K562 (cell line): Measurements from ENCODE around the gene PDIA5. TPM values are rescaled to one million over a fixed set of nuclear protein-coding genes. Genes with fewer than 3 reads are reported as not detected.

Source experiments
- ATAC-seq: fragments of 200-7000 bp; cut with Tn5 transposase; 3 replicates; pipeline ENCODE4 v1.9.1; 2020; ENCODE audit warnings: moderate library complexity
- BruUV-seq: library from RNA; stranded (reverse); fragments of 400-500 nt; replicated peaks from 2 replicates; lab custom pipeline; 2021; lab: Mats Ljungman, UMichigan
- CTCF ChIA-PET: fragments of 300-600 bp; formaldehyde crosslinking; extraction: SDS; loops from one replicate; lab custom pipeline; 2021; ENCODE audit warnings: low intra/inter-chr PET ratio; lab: Yijun Ruan, JAX
- POLR2A ChIA-PET: fragments of 300-600, 350-650 bp; sonication (Branson Sonifier 250); formaldehyde crosslinking; extraction: SDS; loops from one replicate; lab custom pipeline; 2021; ENCODE audit warnings: antibody characterized with exemption, inconsistent platforms; lab: Yijun Ruan, JAX
- DNase-seq, 4 experiments: peaks; one replicate each; pipeline versions ENCODE4 v3.0.0 to v3.0.0-alpha.2; 2011 to 2018; ENCODE audit warnings: low spot score in 3 of 4, mixed read lengths in 3 of 4; ENCODE audit errors: extremely low read depth in 1 of 4
- FAIRE-seq: peaks from 2 replicates; lab custom pipeline; 2011; peaks lifted over from hg19 to GRCh38; lab: Jason Lieb, UNC
- H2AFZ ChIP-seq: 2 replicates; pipeline ENCODE4 v1.6.0; 2011; ENCODE audit warnings: low read depth, low read length, control low read depth, inconsistent platforms
- H3K27ac ChIP-seq: fragments of 200-600 bp; 3 replicates; pipeline ENCODE4 v1.8.0; 2011; ENCODE audit warnings: low read depth, mild to moderate bottlenecking, control low read depth, inconsistent platforms, low read length, moderate library complexity, mixed read lengths; ENCODE audit errors: extremely low read depth
- H3K27me3 ChIP-seq, 2 experiments: fragments of 300-600 bp in 1 of 2; 2 replicates in 1 of 2; 3 replicates in 1 of 2; pipeline versions ENCODE4 v1.6.0 to v1.8.0; 2011; ENCODE audit warnings: inconsistent platforms in 2 of 2, low read length in 2 of 2, mild to moderate bottlenecking in 1 of 2, mixed read lengths in 1 of 2, moderate library complexity in 1 of 2; ENCODE audit not compliant: control insufficient read depth in 2 of 2, insufficient read depth in 2 of 2
- H3K36me3 ChIP-seq: fragments of 300-600 bp; 3 replicates; pipeline ENCODE4 v1.8.0; 2011; ENCODE audit warnings: mild to moderate bottlenecking, low read length, inconsistent platforms; ENCODE audit not compliant: control insufficient read depth, insufficient read depth
- H3K4me1 ChIP-seq, 2 experiments: fragments of 200-600 bp in 1 of 2; replicated peaks in 1 of 2; 2 replicates in 1 of 2; 3 replicates in 1 of 2; pipeline versions ENCODE4 v1.5.1 to v1.8.0; 2011; ENCODE audit warnings: inconsistent platforms in 2 of 2, low read length in 2 of 2, mild to moderate bottlenecking in 1 of 2, mixed read lengths in 1 of 2, moderate library complexity in 1 of 2; ENCODE audit not compliant: control insufficient read depth in 2 of 2, insufficient read depth in 2 of 2
- H3K4me2 ChIP-seq: 2 replicates; pipeline ENCODE4 v1.6.1; 2011; ENCODE audit warnings: low read length, control low read depth, inconsistent platforms, mixed read lengths; ENCODE audit not compliant: insufficient read depth
- H3K4me3 ChIP-seq: fragments of 200-600 bp; sonication (generic), shearing (Covaris generic); 2 replicates; pipeline ENCODE4 v1.5.1; 2016; ENCODE audit warnings: control low read depth, inconsistent platforms
- H3K79me2 ChIP-seq: fragments of 200-600 bp; 3 replicates; pipeline ENCODE4 v1.8.0; 2011; ENCODE audit warnings: low read length, inconsistent platforms; ENCODE audit not compliant: control insufficient read depth, insufficient read depth
- H3K9ac ChIP-seq, 2 experiments: 2 replicates each; pipeline versions ENCODE4 v1.6.0 to v1.6.1; 2011; ENCODE audit warnings: low read depth in 2 of 2, low read length in 2 of 2, control low read depth in 1 of 2, inconsistent platforms in 1 of 2, mild to moderate bottlenecking in 1 of 2, mixed read lengths in 1 of 2; ENCODE audit not compliant: insufficient read depth in 1 of 2
- H3K9me1 ChIP-seq: one replicate; pipeline ENCODE4 v1.6.0; 2011; ENCODE audit warnings: inconsistent platforms, mild to moderate bottlenecking, low read length, moderate library complexity; ENCODE audit not compliant: control insufficient read depth, insufficient read depth
- H3K9me3 ChIP-seq: replicated peaks from 2 replicates; pipeline ENCODE4 v1.5.1; 2011; ENCODE audit warnings: low read depth, low read length, inconsistent platforms; ENCODE audit not compliant: control insufficient read depth, insufficient read depth
- H4K20me1 ChIP-seq: replicated peaks from 2 replicates; pipeline ENCODE4 v1.6.1; 2011; ENCODE audit warnings: low read length, inconsistent platforms, mixed read lengths; ENCODE audit not compliant: control insufficient read depth, insufficient read depth
- DIDO1 ChIP-seq: fragments of 450-650 bp; IDR thresholded peaks from 2 replicates; pipeline ENCODE4 v1.6.1; 2016; ENCODE audit warnings: low read depth, missing biosample characterization, missing genetic modification characterization
- ELF1 ChIP-seq: fragments of 200-800 bp; sonication (Bioruptor generic); IDR thresholded peaks from 2 replicates; pipeline ENCODE4 v1.6.1; 2016; ENCODE audit warnings: missing genetic modification characterization, missing compliant biosample characterization
- NR2C1 ChIP-seq, 2 experiments: fragments of 450-650 bp; IDR thresholded peaks; 2 replicates each; pipeline ENCODE4 v1.6.1; 2017; ENCODE audit warnings: mild to moderate bottlenecking in 2 of 2, antibody characterized with exemption in 1 of 2, inconsistent platforms in 1 of 2, missing compliant biosample characterization in 1 of 2, missing genetic modification characterization in 1 of 2
- NR2C2 ChIP-seq, 2 experiments: fragments of 200-800 bp in 1 of 2; sonication (Bioruptor generic) in 1 of 2; sonication (generic) in 1 of 2; formaldehyde crosslinking in 1 of 2; IDR thresholded peaks; 2 replicates each; pipeline versions ENCODE4 v1.6.1 to v1.8.0; 2016 to 2022; ENCODE audit warnings: mild to moderate bottlenecking in 1 of 2, missing compliant biosample characterization in 1 of 2, missing genetic modification characterization in 1 of 2, missing genetic modification reagents in 1 of 2
- PYGO2 ChIP-seq: fragments of 450-650 bp; IDR thresholded peaks from 2 replicates; pipeline ENCODE4 v1.6.1; 2016; ENCODE audit warnings: mild to moderate bottlenecking, missing genetic modification characterization, moderate library complexity, missing compliant biosample characterization
- ZBTB8A ChIP-seq: fragments of 450-650 bp; IDR thresholded peaks from 2 replicates; pipeline ENCODE4 v1.6.1; 2018; ENCODE audit warnings: mild to moderate bottlenecking, moderate library complexity; ENCODE audit not compliant: partially characterized antibody
- WGBS: fragments of 100-300 bp; shearing (Covaris generic); methylation state at CpG from one replicate; pipeline ENCODE4 v1.1.6; 2016; ENCODE audit warnings: low coverage, mixed read lengths; ENCODE audit not compliant: insufficient coverage; ENCODE audit errors: missing lambda C conversion rate; 5-methylcytosine and 5-hydroxymethylcytosine counted together
- in situ Hi-C: fragments of 300-500 bp; cut with MboI; formaldehyde crosslinking; loops from 4 replicates; pipeline ENCODE4 v1.15.0; 2018; ENCODE audit warnings: inconsistent platforms, mixed read lengths
- intact Hi-C: fragments of 100-400 bp; cut with micrococcal nuclease; formaldehyde crosslinking; loops from 2 replicates; pipeline ENCODE4 v1.14.2; 2022
- polyA plus RNA-seq, 8 experiments: library from polyadenylated mRNA; depleted of rRNA in 4 of 8; stranded (reverse) in 5 of 8; unstranded in 3 of 8; fragments of >200 nt; fragmentation: Nextera tagmentation in 2 of 8; fragmentation: Illumina TruSeq in 1 of 8; extraction: Ambion mirVana in 2 of 8; extraction: Trizol in 1 of 8; gene quantifications; 2 replicates each; pipeline versions ENCODE4 v1.2.1 to v1.2.3, GENCODE V29; 2011 to 2014; ENCODE audit warnings: inconsistent platforms in 1 of 8, missing spikeins in 1 of 8
- total RNA-seq, 7 experiments: library from RNA; depleted of rRNA in 6 of 7; stranded (reverse); fragments of >200 nt in 6 of 7; fragmentation: Illumina TruSeq in 2 of 7; extraction: Trizol in 2 of 7; gene quantifications; 2 replicates each; pipeline versions ENCODE4 v1.2.1 to v1.2.3, GENCODE V29; 2011 to 2021; ENCODE audit warnings: low replicate concordance in 1 of 7
- TF ChIP-seq, protein P1 (sequence below), 3 experiments: IDR thresholded peaks in 2 of 3; conservative IDR thresholded peaks in 1 of 3; 2 replicates each; pipeline ENCODE4 v1.5.1; 2011 to 2012; ENCODE audit warnings: low read length in 3 of 3, mild to moderate bottlenecking in 3 of 3, control low read depth in 2 of 3, improper control_type of control experiment in 1 of 3, inconsistent platforms in 1 of 3, low read depth in 1 of 3, mixed read lengths in 1 of 3, moderate library complexity in 1 of 3; ENCODE audit not compliant: insufficient read depth in 2 of 3
- TF ChIP-seq, protein P2 (sequence below): sonication (generic); formaldehyde crosslinking; IDR thresholded peaks from 2 replicates; pipeline ENCODE4 v1.8.1; 2022; ENCODE audit warnings: missing genetic modification reagents

The PDIA5 gene
- total and polyA plus RNA-seq, 9 of the 15 experiments (the other 6 are each of a cell fraction or from before 2014, with no cell fraction given) = 3.4 to 31.8 (median 19.6) TPM

DNA sequence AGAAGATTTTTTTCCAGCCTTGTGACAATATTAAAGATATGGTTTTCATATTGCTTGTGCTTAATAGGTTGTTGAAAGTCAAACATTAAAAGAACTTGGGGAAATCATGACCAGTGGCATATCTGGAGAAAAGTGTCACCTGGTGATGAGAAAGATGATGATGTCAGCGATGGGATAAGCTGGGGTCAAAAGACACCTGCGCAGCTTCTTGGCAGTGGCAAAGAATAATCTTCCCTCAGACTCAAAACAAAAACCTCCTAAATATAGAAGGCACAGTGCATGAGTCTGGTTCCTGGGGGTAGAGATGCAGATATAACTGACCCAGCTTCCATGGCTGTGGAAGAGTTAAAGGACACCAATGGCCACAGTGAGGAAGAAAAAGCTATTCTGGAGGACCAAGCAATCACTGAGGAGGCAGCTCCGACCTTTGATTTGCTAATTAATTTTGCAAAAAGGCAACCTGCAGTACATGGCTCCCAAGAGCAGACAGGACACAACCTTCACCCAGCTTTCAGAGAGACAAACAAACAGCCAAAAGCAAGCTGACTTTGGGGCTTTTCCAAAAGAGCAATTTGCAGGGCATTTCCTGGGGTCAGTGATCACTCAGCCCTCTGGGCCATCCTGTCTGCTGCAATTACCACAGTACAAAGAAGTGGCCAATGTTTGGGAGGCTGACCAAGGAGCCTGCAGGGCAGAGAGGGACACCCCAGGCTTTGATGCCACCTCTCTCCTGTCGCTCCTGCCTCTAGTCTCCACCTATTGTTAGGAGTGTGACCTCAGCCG, 21.7 kb upstream of the PDIA5 start:
- Histone ChIP-seq H3K79me2 (no peaks in the 10 kb centered on the region), H3K36me3 (no peaks in the 10 kb centered on the region), H3K27me3 (peaks cover 4 to 37% of the 10 kb centered on the region in 2 experiments; a peak in 4 of 5 replicates), H2AFZ (no peak overlapping the region), H3K9me3 (no peaks in the 10 kb centered on the region), H4K20me1 (no peaks in the 10 kb centered on the region), H3K27ac (no peak overlapping the region), H3K4me2 (no peak overlapping the region), H3K4me1 (no peaks in the 10 kb centered on the region; a peak in 1 of 5 replicates), H3K4me3 (no peak overlapping the region), H3K9ac (no peak overlapping the region), H3K9me1 (no peaks in the 10 kb centered on the region)
- in situ Hi-C loops (no loop called here), intact Hi-C loops (no loop called here)
- DNase-seq = no peak
- FAIRE-seq = no peak
- CTCF ChIA-PET = no interaction called here
- ATAC-seq = no peak
- POLR2A ChIA-PET = interaction anchor here (0.6 to 0.9 kb wide), 2 partner anchors 17 to 822 kb away, joined by 3 to 5 read pairs; no protein-coding TSS in a partner anchor
- no peak for TF ChIP-seq DIDO1
- no peak for TF ChIP-seq ZBTB8A
- 2% methylated on average over 5 of the region's 5 CpGs for WGBS
- BruUV-seq = no TSS peak

DNA sequence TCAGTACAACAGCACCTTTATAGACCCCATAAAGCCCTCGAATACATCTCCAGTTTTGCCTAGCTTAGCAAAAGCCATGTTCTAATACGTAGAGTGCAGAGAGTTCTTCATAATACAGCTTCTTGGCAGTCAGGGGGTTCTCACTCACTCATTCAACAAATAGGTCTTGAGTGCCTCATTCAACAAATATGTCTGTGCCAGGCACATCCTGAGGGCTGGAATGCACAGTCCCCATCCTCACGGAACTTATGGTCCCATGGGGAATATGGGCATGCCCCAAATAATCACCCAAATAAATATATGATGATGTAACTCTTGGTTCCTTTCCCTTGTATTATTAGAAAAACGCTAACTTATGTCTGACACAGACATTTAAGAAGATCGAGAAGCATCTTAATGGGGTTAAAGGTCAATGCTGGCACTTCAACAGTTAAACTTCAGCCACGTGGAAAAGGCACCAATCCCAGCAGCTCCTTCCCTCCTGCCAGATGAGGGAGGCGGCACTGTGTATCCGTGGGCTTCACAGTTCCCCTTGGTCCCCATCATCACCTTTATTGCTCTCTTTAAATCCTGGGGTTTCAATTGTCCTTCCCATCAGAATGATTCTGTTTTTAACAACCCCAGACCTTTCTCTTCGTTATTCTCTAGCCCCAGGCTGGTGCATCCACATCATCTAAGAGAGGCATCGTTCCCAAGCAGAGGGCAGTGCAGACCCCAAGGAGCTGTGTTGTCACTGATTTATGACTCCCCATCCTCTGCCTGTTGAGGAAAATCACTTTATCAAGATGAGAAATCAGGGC, 20.4 kb upstream of the PDIA5 start:
- H3K9me3 ChIP-seq = no peaks in the 10 kb centered on the region
- DNase-seq = no peak
- H3K79me2 ChIP-seq = no peaks in the 10 kb centered on the region
- ATAC-seq = no peak
- FAIRE-seq = no peak
- ChIA-PET POLR2A (no interaction called here), CTCF (no interaction called here)
- H3K4me1 ChIP-seq = no peaks in the 10 kb centered on the region; a peak in 1 of 5 replicates
- no peaks in the 10 kb centered on the region for H3K9me1 ChIP-seq
- no peak overlapping the region for H2AFZ ChIP-seq
- H3K27me3 ChIP-seq = peaks cover 4 to 28% of the 10 kb centered on the region in 2 experiments; a peak in 4 of 5 replicates
- WGBS = 1% methylated on average over 9 of the region's 10 CpGs
- no peak overlapping the region for H3K4me3 ChIP-seq
- H3K9ac ChIP-seq = no peak overlapping the region
- no peak overlapping the region for H3K4me2 ChIP-seq
- BruUV-seq = no TSS peak
- intact Hi-C loops (no loop called here), in situ Hi-C loops (no loop called here)
- H4K20me1 ChIP-seq = no peaks in the 10 kb centered on the region
- no peak overlapping the region for H3K27ac ChIP-seq
- H3K36me3 ChIP-seq = no peaks in the 10 kb centered on the region
- TF ChIP-seq, protein P1, sequence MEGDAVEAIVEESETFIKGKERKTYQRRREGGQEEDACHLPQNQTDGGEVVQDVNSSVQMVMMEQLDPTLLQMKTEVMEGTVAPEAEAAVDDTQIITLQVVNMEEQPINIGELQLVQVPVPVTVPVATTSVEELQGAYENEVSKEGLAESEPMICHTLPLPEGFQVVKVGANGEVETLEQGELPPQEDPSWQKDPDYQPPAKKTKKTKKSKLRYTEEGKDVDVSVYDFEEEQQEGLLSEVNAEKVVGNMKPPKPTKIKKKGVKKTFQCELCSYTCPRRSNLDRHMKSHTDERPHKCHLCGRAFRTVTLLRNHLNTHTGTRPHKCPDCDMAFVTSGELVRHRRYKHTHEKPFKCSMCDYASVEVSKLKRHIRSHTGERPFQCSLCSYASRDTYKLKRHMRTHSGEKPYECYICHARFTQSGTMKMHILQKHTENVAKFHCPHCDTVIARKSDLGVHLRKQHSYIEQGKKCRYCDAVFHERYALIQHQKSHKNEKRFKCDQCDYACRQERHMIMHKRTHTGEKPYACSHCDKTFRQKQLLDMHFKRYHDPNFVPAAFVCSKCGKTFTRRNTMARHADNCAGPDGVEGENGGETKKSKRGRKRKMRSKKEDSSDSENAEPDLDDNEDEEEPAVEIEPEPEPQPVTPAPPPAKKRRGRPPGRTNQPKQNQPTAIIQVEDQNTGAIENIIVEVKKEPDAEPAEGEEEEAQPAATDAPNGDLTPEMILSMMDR (IDR thresholded peaks at IDR 0.05 in 2 of 3, conservative IDR thresholded peaks at IDR 0.05 in 1 of 3; ENCODE audit: insufficient read depth in 2 of 3, low read depth in 1 of 3, low read length in 3 of 3) = no peak
- TF ChIP-seq, protein P2, sequence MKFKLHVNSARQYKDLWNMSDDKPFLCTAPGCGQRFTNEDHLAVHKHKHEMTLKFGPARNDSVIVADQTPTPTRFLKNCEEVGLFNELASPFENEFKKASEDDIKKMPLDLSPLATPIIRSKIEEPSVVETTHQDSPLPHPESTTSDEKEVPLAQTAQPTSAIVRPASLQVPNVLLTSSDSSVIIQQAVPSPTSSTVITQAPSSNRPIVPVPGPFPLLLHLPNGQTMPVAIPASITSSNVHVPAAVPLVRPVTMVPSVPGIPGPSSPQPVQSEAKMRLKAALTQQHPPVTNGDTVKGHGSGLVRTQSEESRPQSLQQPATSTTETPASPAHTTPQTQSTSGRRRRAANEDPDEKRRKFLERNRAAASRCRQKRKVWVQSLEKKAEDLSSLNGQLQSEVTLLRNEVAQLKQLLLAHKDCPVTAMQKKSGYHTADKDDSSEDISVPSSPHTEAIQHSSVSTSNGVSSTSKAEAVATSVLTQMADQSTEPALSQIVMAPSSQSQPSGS (CRISPR knock-in tag) = no peak
- TF ChIP-seq NR2C2 (CRISPR knock-in tag; IDR thresholded peaks at IDR 0.05) (no peak), NR2C2 (tag; IDR thresholded peaks at IDR 0.05) (peak; percentile 39; the same call in 1 of the 2 replicates), PYGO2 (no peak), ELF1 (tag) (no peak), NR2C1 (IDR thresholded peaks at IDR 0.05) (peak; percentile 54; the same call in 1 of the 2 replicates), NR2C1 (tag; IDR thresholded peaks at IDR 0.05) (peak; percentile 60)
